IMR-90 (cell line): ENCODE measurements around the gene PLSCR2. TPM values are rescaled to one million over a fixed set of nuclear protein-coding genes. Genes with fewer than 3 reads are reported as not detected.
"Not testable (repeated sequence)": the region's sequence is repeated elsewhere in the genome, so short reads cannot be mapped to it uniquely, and the experiment has no call there.

Experiments
- ATAC-seq: fragments of 200-7000 bp; cut with Tn5 transposase; 2 replicates; pipeline ENCODE4 v1.9.1; 2020; ENCODE audit warnings: low read depth, mild to moderate bottlenecking, moderate library complexity
- BruUV-seq: library from RNA; stranded (reverse); fragments of 400-500 nt; replicated peaks from 2 replicates; lab custom pipeline; 2021; lab: Mats Ljungman, UMichigan
- CTCF ChIA-PET: fragments of 300-600 bp; formaldehyde crosslinking; extraction: SDS; loops from one replicate; lab custom pipeline; 2021; ENCODE audit warnings: antibody characterized with exemption; lab: Yijun Ruan, JAX
- POLR2A ChIA-PET: fragments of 300-600 bp; sonication (Branson Sonifier 250); formaldehyde crosslinking; loops from one replicate; lab custom pipeline; 2022; ENCODE audit warnings: antibody characterized with exemption; ENCODE audit not compliant: unreplicated experiment; lab: Charles Lee
- DNase-seq: peaks from one replicate; pipeline ENCODE4 v3.0.0; 2013
- H2AFZ ChIP-seq: replicated peaks from 2 replicates; pipeline ENCODE3; 2013; ENCODE audit warnings: low read length, mild to moderate bottlenecking; ENCODE audit not compliant: poor library complexity
- H2AK5ac ChIP-seq: 2 replicates; pipeline ENCODE4 v1.6.1; 2013; ENCODE audit warnings: low read depth, low read length, inconsistent platforms
- H2AK9ac ChIP-seq: replicated peaks from 2 replicates; pipeline ENCODE3; 2013; ENCODE audit warnings: mild to moderate bottlenecking, low read depth, low read length, moderate library complexity; ENCODE audit not compliant: poor library complexity
- H2BK120ac ChIP-seq: 2 replicates; pipeline ENCODE4 v1.6.1; 2013; ENCODE audit warnings: low read depth, low read length, inconsistent platforms
- H2BK15ac ChIP-seq: 3 replicates; pipeline ENCODE4 v1.6.1; 2013; ENCODE audit warnings: low read depth, low read length, inconsistent platforms
- H2BK20ac ChIP-seq: 2 replicates; pipeline ENCODE4 v1.6.1; 2013; ENCODE audit warnings: low read depth, mild to moderate bottlenecking, inconsistent platforms, low read length, moderate library complexity
- H2BK5ac ChIP-seq: 2 replicates; pipeline ENCODE4 v1.6.1; 2013; ENCODE audit warnings: mild to moderate bottlenecking, low read depth, low read length, inconsistent platforms; ENCODE audit not compliant: poor library complexity, severe bottlenecking
- H3K14ac ChIP-seq: replicated peaks from 2 replicates; pipeline ENCODE4 v1.6.1; 2013; ENCODE audit warnings: low read depth, low read length, inconsistent platforms
- H3K18ac ChIP-seq: 2 replicates; pipeline ENCODE4 v1.6.1; 2013; ENCODE audit warnings: low read depth, low read length, control low read depth
- H3K23ac ChIP-seq: 2 replicates; pipeline ENCODE4 v1.6.1; 2013; ENCODE audit warnings: low read depth, low read length, inconsistent platforms
- H3K27ac ChIP-seq: 2 replicates; pipeline ENCODE4 v1.5.1; 2013; ENCODE audit warnings: mild to moderate bottlenecking, control low read depth, low read length; ENCODE audit not compliant: insufficient read depth
- H3K27me3 ChIP-seq: 2 replicates; pipeline ENCODE4 v1.6.1; 2013; ENCODE audit warnings: low read length; ENCODE audit not compliant: control insufficient read depth, insufficient read depth
- H3K36me3 ChIP-seq: 2 replicates; pipeline ENCODE4 v1.6.1; 2013; ENCODE audit warnings: low read length, mixed read lengths; ENCODE audit not compliant: control insufficient read depth, insufficient read depth
- H3K4ac ChIP-seq: 2 replicates; pipeline ENCODE4 v1.6.1; 2013; ENCODE audit warnings: low read depth, low read length, inconsistent platforms
- H3K4me1 ChIP-seq: 2 replicates; pipeline ENCODE4 v1.6.1; 2013; ENCODE audit warnings: low read length, mixed read lengths; ENCODE audit not compliant: control insufficient read depth, insufficient read depth
- H3K4me2 ChIP-seq: 2 replicates; pipeline ENCODE4 v1.6.1; 2013; ENCODE audit warnings: low read depth, mild to moderate bottlenecking, control low read depth, low read length, moderate library complexity
- H3K4me3 ChIP-seq: 2 replicates; pipeline ENCODE4 v1.5.1; 2013; ENCODE audit warnings: low read depth, mild to moderate bottlenecking, control low read depth, low read length, moderate library complexity; ENCODE audit not compliant: insufficient read depth
- H3K56ac ChIP-seq: 2 replicates; pipeline ENCODE4 v1.6.1; 2013; ENCODE audit warnings: low read length, inconsistent platforms; ENCODE audit not compliant: insufficient read depth; ENCODE audit errors: extremely low read depth
- H3K79me1 ChIP-seq, 2 experiments: 2 replicates each; pipeline ENCODE4 v1.6.1; 2013; ENCODE audit warnings: low read length in 2 of 2, inconsistent platforms in 1 of 2, low read depth in 1 of 2
- H3K9ac ChIP-seq: 2 replicates; pipeline ENCODE4 v1.6.1; 2013; ENCODE audit warnings: low read depth, low read length, control low read depth
- H3K9me1 ChIP-seq: 2 replicates; pipeline ENCODE4 v1.6.1; 2013; ENCODE audit warnings: low read length, inconsistent platforms; ENCODE audit not compliant: insufficient read depth
- H3K9me3 ChIP-seq: 2 replicates; pipeline ENCODE4 v1.6.1; 2013; ENCODE audit warnings: low read length; ENCODE audit not compliant: control insufficient read depth, insufficient read depth
- H4K20me1 ChIP-seq: 2 replicates; pipeline ENCODE4 v1.6.1; 2013; ENCODE audit warnings: low read length, inconsistent platforms; ENCODE audit not compliant: insufficient read depth
- H4K5ac ChIP-seq: 2 replicates; pipeline ENCODE4 v1.6.1; 2013; ENCODE audit warnings: mild to moderate bottlenecking, low read depth, low read length, control low read depth
- H4K8ac ChIP-seq, 2 experiments: 2 replicates each; pipeline ENCODE4 v1.6.1; 2013; ENCODE audit warnings: low read depth in 2 of 2, low read length in 2 of 2, control low read depth in 1 of 2, inconsistent platforms in 1 of 2
- H4K91ac ChIP-seq: 2 replicates; pipeline ENCODE4 v1.6.1; 2013; ENCODE audit warnings: low read depth, low read length, inconsistent platforms; ENCODE audit not compliant: insufficient read depth
- WGBS, 2 experiments: methylation state at CpG; one replicate each; pipeline versions ENCODE4 v1.1.5 to v1.1.7; 2013; ENCODE audit warnings: missing lambda C conversion rate in 2 of 2; ENCODE audit not compliant: insufficient read length in 1 of 2; ENCODE audit errors: extremely low coverage in 2 of 2; 5-methylcytosine and 5-hydroxymethylcytosine counted together
- dilution Hi-C: fragments of 300-500 bp; cut with HindIII; formaldehyde crosslinking; loops from one replicate; pipeline ENCODE4 v1.14.3; 2018; ENCODE audit warnings: low sequenced_read_pairs; ENCODE audit not compliant: unreplicated experiment
- in situ Hi-C: fragments of 300-500 bp; cut with MboI; formaldehyde crosslinking; loops from 3 replicates; pipeline ENCODE4 v1.14.3; 2019; ENCODE audit warnings: low sequenced_read_pairs, inconsistent platforms, mixed read lengths
- intact Hi-C: fragments of 100-400 bp; cut with micrococcal nuclease; formaldehyde crosslinking; loops from 2 replicates; pipeline ENCODE4 v1.10.0; 2022
- polyA plus RNA-seq, 3 experiments: library from polyadenylated mRNA; depleted of rRNA; stranded (reverse); fragments of >200 nt; gene quantifications; 2 replicates each; pipeline ENCODE4 v1.2.3, GENCODE V29; 2012; ENCODE audit warnings: low replicate concordance in 1 of 3
- total RNA-seq: library from RNA; depleted of rRNA; stranded (reverse); fragments of >200 nt; gene quantifications from 2 replicates; pipeline ENCODE4 v1.2.3, GENCODE V29; 2012

Gene PLSCR2
- total and polyA plus RNA-seq, 2 of the 4 experiments (the other 2 are of a cell fraction): not detected

GRCh38 chr3:146497145-146497843 is 27.9 kb upstream of the PLSCR2 start:
- H4K20me1 ChIP-seq, DNase-seq, H4K91ac ChIP-seq, H3K36me3 ChIP-seq, H3K27ac ChIP-seq, BruUV-seq, ATAC-seq, H3K9me3 ChIP-seq, H2AK5ac ChIP-seq, H2AK9ac ChIP-seq, H2AFZ ChIP-seq, CTCF ChIA-PET, H2BK15ac ChIP-seq, H2BK5ac ChIP-seq, dilution Hi-C loops, intact Hi-C loops, H3K9me1 ChIP-seq, H3K18ac ChIP-seq, in situ Hi-C loops, POLR2A ChIA-PET, H4K5ac ChIP-seq, H3K9ac ChIP-seq, H3K4me1 ChIP-seq, H3K4me3 ChIP-seq, H3K27me3 ChIP-seq, H3K23ac ChIP-seq, H3K4ac ChIP-seq, H2BK20ac ChIP-seq, H3K14ac ChIP-seq, H2BK120ac ChIP-seq, H3K56ac ChIP-seq, H3K4me2 ChIP-seq, H3K79me1 ChIP-seq, H4K8ac ChIP-seq: not testable (repeated sequence)
- no CpG with 5 or more reads among the region's 28 CpGs for WGBS, 2 experiments
